Bone marrow (tissue), 2 donors: ENCODE results near the gene P2RX4.
"Not testable (repeated sequence)": the region's sequence is repeated elsewhere in the genome, so short reads cannot be mapped to it uniquely, and the experiment has no call there.

ENCODE experiments used
- DNase-seq, 2 donors: peaks; one replicate each; lab custom pipeline; 2025; lab: John Stamatoyannopoulos, UW

Gene P2RX4

DNA sequence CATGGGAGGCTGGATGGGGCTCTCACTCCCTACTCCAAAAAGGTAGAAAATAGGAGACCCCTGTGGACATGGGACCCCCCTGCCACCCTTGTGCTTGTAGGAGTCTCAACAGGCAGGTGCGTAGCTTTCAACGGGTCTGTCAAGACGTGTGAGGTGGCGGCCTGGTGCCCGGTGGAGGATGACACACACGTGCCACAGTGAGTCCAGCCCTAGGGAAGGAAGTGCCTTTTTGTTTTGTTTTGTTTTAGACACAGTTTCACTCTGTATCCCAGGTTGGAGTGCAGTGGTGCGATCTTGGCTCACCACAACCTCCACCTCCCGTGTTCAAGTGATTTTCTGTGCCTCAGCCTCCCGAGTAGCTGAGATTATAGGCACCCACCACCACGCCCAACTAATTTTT lies 12.9 kb downstream of the P2RX4 start:
- no peak for DNase-seq

DNA sequence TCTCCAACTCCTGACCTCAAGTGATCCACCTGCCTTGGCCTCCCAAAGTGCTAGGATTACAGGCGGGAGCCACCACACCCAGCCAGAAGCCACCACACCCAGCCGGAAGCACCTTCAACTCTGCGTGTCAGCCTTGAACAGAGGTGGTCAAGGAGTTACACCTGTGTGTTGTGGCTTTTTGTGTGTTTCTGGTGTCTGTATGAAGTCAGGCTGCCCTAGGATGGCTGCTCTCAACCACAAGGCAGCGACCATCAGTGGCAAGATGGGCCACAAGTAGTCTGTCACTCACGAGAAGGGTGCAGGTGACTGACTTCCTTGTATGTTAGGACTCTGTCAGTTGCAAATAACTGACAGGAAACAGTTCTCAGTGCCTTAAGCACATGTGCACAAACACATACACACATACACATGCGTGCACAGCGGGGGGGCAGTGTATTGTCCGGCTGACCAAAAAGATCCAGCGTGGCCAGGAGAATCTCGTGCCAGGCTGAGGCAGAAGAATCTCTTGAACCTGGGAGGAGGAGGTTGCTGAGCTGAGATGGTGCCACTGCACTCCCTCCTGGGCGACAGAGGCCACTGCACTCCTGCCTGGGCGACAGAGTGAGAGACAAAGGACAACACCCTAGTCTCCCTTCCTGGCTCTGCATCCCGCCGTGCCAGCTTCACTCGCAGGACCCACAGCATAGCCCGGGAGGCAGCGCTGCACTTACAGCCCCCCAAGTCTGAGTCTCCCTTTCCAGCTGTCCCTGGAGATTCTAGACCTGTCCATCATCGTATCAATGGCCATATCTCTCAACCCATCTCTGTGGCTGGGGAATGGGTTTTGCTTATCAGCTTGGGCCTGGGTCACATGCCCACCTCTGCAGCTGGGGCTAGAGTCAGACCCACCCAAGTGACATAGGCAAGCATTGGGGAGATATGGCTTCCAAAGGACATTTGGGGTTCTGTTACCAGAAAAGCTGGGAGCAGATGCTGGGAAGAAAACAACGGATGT lies 13.7 kb downstream of the P2RX4 start:
- DNase-seq = peak in 1 of 2 donors; percentile 15

DNA sequence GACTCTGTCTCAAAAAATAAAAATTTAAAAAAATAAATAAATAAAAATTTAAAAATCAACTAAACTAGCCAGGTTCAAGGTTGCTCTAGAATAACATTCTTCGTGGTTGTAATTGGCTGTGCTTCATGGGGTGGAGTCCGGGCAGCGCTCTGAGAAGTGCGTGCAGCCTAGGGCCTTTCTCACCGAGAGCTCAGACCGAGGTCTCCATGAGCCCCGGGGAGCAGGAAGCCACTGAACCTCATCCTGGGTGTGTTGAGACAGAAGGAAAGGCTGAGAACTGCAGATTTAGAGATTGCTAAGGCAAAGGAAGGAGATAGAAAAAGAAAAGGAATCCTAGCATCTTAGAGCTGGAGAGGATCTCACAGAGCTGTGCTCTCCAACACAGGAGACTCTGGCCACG lies 14.7 kb downstream of the P2RX4 start:
- no peak for DNase-seq

DNA sequence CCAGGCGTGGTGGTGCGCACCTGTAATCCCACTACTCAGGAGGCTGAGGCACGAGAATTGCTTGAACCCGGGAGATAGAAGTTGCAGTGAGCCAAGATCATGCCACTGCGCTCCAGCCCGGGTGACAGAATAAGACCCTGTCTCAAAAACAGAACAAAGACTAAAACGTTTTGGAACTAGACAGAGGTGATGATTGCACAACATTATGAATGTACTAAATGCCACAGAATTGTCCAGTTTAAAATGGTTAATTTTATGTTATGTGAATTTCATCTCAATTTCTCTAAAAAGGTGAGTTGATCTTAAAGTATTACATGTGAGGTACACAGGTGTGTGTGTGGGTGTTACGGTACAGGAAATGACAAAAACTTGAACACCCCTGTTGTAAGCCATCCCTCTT lies 16.5 kb downstream of the P2RX4 start:
- DNase-seq = no peak

DNA sequence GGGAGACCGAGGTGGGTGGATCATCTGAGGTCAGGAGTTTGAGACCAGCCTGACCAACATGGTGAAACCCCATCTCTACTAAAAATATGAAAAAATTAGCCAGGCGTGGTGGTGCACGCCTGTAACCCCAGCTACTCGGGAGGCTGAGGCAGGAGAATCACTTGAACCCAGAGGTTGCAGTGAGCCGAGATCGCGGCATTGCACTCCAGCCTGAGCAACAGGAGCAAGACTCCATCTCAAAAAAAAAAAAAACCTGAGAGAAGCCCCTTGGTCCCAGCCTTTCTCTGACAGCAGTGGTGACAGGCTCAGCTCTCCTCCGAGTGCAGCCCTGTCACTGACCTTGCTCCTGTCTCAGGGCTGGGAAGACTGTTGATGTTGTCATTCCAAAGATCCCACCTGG lies 16.9 kb downstream of the P2RX4 start:
- DNase-seq = not testable (repeated sequence)

DNA sequence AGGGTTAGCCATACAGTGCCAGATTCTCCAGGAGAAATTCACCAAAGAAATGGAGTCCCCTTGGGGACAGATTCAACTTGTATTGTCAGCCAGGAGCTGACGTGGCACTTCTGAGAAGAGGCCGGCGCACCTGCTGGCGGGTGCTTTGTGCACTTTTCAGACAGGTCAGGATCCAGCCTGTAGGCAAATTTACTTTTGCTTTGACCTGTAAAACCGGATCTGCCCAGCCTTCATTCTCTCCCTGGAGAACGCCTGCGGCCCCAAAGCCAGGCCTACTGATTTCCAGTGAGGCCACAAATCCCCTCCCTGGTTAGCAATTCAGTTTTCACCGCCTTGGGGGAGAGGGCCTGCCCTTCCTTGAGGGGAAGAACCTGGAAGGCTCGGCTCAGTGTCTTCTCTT lies 17.4 kb downstream of the P2RX4 start:
- no peak for DNase-seq

DNA sequence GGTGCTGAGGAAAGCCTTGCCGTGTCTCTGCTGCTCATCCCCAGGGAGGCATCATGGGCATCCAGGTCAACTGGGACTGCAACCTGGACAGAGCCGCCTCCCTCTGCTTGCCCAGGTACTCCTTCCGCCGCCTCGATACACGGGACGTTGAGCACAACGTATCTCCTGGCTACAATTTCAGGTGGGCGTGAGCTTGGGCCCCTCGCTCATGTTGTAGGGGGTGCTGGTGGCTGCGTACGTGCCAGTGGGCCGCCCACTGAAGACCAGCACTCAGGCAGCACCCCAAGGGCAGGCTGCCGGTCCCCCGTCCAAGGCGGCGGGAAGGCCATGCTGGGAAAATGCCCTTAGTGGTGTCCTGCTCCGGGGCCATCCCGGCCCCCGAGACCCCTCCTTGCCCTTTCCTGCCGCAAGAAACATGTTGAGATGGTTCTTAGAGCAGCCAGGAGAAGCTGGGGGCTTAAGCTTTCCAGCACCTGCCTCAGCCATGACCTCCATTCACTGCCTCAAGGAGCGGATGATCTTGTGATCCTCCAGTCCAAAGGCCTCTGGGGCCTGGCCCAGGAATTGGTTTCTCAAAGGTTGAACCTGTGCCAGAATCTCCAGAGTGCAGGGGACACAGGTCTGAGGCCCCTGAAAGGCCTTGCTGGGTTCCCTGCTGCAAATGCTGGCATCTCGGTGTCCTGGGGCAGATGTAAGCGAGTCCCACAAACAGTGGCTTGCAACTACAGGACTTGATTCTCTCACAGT lies 19.2 kb downstream of the P2RX4 start:
- DNase-seq = no peak

DNA sequence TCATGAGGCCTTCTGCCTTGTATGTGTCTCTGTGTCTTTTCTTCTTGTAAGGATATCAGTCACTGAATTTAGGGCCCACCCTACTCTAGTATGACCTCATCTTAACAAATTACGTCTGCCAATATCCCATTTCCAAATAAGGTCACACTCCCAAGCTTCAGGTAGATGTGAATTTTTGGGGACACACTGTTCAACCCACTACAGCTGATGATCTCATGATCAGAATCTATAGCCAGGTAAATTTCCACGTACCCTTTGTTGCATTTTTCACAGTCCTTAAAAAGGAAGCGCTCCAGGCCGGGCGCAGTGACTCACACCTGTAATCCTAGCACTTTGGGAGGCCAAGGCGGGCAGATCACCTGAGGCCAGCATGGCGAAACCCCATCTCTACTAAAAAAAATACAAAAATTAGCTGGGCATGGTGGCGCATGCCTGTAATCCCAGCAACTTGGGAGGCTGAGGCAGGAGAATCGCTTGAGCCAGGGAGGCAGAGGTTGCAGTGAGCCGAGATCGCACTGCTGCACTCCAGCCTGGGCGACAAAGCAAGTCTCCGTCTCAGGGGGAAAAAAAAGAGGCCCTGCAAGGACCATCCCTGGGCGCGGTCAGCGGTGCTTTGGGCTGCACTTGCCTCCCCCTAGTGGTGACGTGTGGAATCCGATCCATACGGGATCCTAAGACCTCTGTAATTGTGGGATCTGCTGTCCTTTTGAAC lies 20.1 kb downstream of the P2RX4 start:
- peak; percentile 9 to 44 for DNase-seq

DNA sequence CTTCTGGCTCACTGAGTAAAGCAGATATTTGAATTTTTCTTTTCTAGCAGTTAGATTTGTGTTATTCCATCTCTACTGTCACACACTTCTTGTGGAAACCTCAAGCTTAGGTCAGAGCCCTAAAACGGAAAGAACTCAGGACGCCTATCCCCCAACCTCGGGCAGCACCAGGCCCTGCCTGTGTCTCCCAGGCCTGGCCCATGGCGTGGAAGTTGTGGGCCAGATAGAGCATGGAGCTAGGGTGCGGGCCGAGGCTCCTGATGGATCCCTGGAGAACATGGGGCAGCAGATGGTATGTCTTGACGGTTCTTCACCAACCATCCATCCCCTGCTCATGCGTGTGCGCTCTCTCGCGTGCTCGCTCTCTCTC lies 20.6 kb downstream of the P2RX4 start:
- DNase-seq = no peak

DNA sequence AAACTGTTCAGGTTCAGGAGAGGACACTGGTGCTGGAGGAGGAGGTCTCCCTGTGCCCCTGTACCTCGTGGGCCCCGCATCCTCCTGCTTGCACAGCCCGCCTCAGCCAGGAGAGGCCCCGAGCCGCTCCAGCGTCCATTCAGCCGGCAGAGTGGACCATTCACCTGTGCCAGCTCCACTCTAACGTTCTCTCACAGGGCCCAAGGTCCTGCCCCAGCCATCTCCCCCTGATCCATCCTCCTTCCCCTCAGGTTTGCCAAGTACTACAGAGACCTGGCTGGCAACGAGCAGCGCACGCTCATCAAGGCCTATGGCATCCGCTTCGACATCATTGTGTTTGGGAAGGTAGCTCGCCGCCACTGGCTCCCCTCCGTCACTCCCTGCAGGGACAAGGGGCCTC lies 22.2 kb downstream of the P2RX4 start:
- no peak for DNase-seq

DNA sequence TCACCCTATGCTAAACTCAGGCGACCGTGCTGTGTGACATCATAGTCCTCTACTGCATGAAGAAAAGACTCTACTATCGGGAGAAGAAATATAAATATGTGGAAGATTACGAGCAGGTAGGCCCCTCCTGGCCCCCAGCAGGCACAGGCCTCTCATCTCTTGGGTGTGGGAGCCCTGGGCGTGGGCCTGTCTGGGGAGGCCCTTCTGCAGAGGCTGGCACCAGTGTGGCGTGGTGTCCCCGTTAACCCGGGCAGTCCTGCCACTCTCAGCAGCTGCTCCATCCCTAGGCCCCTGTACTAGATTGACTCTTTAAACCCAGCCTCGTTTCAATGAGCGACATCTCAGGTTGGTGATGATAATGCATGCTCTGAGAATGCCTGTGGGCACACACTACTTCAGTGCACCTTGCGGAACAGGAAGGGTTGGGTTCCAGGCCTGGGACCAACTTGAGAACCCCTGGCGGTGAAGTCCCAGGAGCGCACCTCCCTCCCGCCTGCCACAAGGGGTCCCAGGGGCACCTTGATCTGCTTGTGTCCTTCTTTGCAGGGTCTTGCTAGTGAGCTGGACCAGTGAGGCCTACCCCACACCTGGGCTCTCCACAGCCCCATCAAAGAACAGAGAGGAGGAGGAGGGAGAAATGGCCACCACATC lies 23.2 kb downstream of the P2RX4 start:
- no peak for DNase-seq

DNA sequence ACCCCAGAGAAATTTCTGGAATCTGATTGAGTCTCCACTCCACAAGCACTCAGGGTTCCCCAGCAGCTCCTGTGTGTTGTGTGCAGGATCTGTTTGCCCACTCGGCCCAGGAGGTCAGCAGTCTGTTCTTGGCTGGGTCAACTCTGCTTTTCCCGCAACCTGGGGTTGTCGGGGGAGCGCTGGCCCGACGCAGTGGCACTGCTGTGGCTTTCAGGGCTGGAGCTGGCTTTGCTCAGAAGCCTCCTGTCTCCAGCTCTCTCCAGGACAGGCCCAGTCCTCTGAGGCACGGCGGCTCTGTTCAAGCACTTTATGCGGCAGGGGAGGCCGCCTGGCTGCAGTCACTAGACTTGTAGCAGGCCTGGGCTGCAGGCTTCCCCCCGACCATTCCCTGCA lies 23.7 kb downstream of the P2RX4 start:
- DNase-seq = no peak

DNA sequence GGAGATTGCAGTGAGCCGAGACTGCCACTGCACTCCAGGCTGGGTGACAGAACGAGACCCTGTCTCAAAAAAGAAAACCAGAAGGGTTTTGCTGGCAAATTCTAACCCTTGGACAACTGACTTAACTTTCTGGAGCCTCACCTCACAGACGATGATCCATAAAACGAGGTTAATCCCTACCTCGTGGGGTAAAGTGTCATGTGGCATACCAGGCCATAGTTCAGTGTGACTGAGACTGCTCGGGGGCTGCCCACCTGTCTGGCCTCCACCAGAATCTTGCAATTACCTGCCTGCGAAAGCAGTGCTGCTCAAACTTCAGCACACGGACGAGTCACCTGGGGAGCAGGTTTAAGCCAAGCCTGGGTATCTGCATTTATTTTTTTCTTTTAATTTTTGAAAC lies 26.8 kb downstream of the P2RX4 start:
- no peak for DNase-seq

DNA sequence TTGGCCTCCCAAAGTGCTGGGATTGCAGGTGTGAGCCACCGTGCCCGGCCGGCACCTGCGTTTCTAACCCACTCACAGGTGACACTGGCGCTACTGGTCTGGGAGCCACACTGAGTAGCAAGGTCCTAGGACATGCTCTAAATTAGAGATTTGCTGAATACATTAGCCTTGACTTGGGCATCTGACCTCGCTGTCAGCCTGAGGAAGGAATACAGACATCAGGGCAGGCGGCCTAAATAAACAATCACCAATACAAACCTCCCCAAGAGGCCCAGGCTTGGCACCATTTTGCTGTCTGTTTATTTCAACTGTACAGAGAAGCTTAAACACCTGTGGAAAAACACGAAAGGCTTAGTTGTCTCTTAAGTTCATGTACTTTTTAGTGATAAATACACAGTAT lies 27.5 kb downstream of the P2RX4 start:
- no peak for DNase-seq

DNA sequence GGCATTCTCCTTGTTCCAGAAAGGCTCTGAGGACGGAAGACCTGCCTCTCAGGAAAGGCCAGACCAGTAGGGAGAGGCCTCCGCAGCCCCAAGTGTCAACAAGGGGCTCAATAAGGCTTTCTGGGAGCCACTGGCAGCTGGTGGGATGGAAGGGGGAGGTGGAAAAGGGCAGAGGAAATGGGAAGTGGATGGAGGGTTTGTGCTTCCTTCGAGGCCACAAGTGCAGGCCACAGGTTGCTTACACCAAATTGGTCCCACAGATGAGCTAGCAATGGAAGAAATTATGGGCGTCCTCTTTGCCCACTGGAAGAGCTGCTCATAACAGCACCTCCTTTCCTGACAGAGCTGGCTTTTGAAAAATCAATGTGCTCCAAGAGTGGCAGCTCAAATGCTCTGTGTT lies 28.2 kb downstream of the P2RX4 start:
- no peak for DNase-seq

DNA sequence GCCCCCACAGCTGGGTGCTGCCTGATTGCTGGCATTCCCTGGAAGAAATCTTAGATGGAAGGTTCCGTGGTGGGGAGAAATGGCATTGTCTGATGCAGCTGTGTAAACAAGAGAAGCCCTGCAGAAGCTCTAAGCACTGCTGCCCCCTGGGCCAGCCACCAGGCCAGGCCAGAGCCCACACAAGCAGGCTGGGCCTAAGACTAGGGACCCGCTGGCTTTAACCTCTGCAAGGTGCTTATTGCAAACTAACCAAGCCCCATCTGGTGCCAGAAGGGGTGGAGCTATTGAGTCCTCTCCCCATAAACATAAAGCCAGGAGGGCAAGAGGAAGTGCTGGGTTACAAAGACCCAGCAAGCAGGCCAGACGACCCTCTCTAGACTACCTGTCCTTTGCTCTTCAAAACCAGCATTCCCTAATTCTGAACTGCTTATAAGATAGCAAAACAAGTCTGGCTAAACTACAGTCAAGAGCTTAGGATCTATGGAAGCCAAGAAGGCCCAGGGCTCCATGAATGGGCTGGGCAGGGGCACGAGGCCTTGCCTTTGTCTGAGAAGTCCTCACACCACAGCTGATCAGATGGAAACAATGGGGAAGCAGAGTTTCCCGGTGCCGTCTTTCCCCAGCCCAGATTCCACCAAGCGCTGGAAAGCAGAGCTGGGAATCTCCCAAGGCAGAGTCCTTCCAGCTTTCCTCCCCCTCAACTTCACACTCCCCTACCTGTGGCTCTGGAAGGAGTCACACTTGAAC lies 28.8 kb downstream of the P2RX4 start:
- DNase-seq = no peak

DNA sequence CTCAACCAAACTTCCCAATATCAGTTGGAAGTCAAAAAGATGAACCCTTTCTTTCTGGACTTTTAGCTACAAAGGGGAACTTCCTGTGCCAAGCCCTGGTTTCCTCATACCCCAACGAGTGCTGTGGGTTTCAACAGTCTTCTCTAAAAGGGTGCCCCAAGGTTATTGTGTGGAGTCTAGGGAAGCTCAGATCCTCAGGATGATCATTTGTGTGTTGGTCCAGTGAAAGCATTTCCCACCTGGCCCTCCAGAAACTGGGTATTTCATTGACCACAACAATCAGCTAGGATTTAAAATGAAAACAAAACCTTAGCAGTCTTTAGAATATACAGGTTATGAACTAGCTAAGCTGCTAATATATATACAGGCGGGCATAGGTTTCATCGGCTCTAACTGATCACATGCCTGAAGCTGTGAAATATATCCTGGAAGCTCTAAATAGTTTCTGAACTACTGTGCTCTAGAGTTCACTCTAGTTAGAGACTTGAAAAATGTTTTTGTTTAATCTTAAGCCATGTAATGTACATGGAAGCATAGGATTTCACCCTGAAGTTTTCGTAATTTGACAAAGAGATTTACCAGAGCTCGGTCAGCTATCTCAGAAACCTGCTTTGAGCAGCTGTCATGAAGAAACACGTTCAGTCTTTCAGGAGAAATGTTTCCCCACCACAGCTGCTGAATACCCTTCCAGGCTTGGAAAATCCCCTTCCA lies 29.6 kb downstream of the P2RX4 start:
- peak in 1 of 2 donors; percentile 10 for DNase-seq

DNA sequence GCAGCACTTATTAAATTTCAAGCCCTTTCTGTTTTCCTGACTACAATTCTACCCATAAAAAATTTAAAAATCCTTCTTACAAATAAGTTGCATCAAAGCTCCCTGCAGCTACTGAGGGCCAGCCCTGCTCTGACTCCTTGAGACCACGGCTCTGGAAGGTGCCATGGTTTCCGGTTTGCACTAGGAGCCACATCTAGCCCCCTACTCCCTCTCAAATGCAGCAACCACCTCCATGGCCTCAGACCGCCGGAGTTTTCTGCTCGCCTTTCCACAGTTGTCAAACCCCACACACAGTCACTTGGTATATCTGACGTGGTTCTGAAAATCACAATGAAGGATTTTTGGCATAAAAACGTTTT lies 30.1 kb downstream of the P2RX4 start:
- DNase-seq = no peak

DNA sequence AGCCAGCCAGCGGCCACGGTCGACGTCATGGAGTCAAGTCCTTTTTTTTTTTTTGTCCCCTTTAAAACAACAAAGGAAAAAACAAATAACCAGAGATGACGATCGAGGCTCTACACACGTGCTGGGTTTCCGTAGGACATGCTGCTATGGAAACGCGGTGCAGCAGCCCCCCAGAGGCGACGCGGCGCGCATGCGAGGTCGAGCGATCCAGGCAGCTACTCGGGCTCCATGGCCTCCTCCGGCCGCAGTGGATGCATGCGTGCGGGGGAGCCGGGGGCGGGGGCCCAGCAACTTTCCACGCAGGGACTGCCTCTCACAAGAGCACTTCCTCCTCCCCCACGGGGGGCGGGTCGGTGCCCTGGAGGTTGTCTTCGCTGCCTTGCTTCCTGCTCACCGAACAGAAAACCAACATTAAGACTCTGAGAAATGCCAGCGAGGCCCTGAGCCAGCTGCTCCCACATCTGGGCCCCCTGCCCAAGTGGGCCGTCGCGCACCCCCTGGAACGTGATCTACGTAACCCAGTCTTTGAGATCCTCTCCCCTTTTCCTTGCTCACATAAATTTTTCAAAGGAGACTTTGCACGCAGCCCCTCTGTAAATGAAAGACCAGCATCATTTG lies 30.7 kb downstream of the P2RX4 start:
- peak; percentile 19 to 67 for DNase-seq
